Endothelial cell of umbilical vein (primary cell): ENCODE measurements around the gene DYNC1H1. TPM values are rescaled to one million over a fixed set of nuclear protein-coding genes. Genes with fewer than 3 reads are reported as not detected.

Source experiments
- BruUV-seq: library from RNA; stranded (reverse); fragments of 400-500 nt; replicated peaks from 2 replicates; lab custom pipeline; 2021; lab: Mats Ljungman, UMichigan
- CTCF ChIA-PET: fragments of 300-600, 350-600 bp; sonication (Branson Sonifier 250); formaldehyde crosslinking; loops from one replicate; lab custom pipeline; 2021; ENCODE audit warnings: antibody characterized with exemption, inconsistent platforms; lab: Charles Lee
- POLR2A ChIA-PET: fragments of 300-600, 350-600 bp; sonication (Branson Sonifier 250); formaldehyde crosslinking; loops from one replicate; lab custom pipeline; 2021; ENCODE audit warnings: antibody characterized with exemption, inconsistent platforms; lab: Charles Lee
- DNase-seq: peaks from one replicate; pipeline ENCODE4 v3.0.0-alpha.2; 2011; ENCODE audit warnings: low read depth, low spot score
- FAIRE-seq: peaks from 2 replicates; lab custom pipeline; 2011; peaks lifted over from hg19 to GRCh38; lab: Jason Lieb, UNC
- H2AFZ ChIP-seq: 2 replicates; pipeline ENCODE4 v1.6.0; 2012; ENCODE audit warnings: low read depth, low read length, control low read depth, inconsistent platforms
- H3K27ac ChIP-seq: 2 replicates; pipeline ENCODE4 v1.5.1; 2011; ENCODE audit warnings: low read depth, mild to moderate bottlenecking, control low read depth, low read length, moderate library complexity; ENCODE audit not compliant: insufficient read depth
- H3K27me3 ChIP-seq, 2 experiments: 2 replicates each; pipeline versions ENCODE4 v1.6.0 to v1.6.1; 2011; ENCODE audit warnings: low read length in 2 of 2, mixed read lengths in 1 of 2; ENCODE audit not compliant: control insufficient read depth in 2 of 2, insufficient read depth in 2 of 2
- H3K36me3 ChIP-seq, 2 experiments: 2 replicates in 1 of 2; 3 replicates in 1 of 2; pipeline ENCODE4 v1.5.1; 2011; ENCODE audit warnings: low read length in 2 of 2, mild to moderate bottlenecking in 1 of 2, moderate library complexity in 1 of 2; ENCODE audit not compliant: control insufficient read depth in 2 of 2, insufficient read depth in 2 of 2; ENCODE audit errors: extremely low read depth in 1 of 2
- H3K4me1 ChIP-seq: 3 replicates; pipeline ENCODE4 v1.5.1; 2011; ENCODE audit warnings: mild to moderate bottlenecking, low read length; ENCODE audit not compliant: control insufficient read depth, insufficient read depth; ENCODE audit errors: extremely low read depth
- H3K4me2 ChIP-seq: 2 replicates; pipeline ENCODE4 v1.6.1; 2011; ENCODE audit warnings: low read length, control low read depth, mixed read lengths; ENCODE audit not compliant: insufficient read depth
- H3K4me3 ChIP-seq, 3 experiments: fragments of 200-600 bp in 1 of 3; sonication (generic), shearing (Covaris generic) in 1 of 3; replicated peaks in 1 of 3; 2 replicates each; pipeline ENCODE4 v1.5.1; 2011 to 2016; ENCODE audit warnings: control low read depth in 3 of 3, low read length in 3 of 3, mild to moderate bottlenecking in 2 of 3, inconsistent platforms in 1 of 3, low read depth in 1 of 3, moderate library complexity in 1 of 3; ENCODE audit not compliant: insufficient read depth in 1 of 3
- H3K79me2 ChIP-seq: 2 replicates; pipeline ENCODE4 v1.6.0; 2012; ENCODE audit warnings: low read length, inconsistent platforms; ENCODE audit not compliant: control insufficient read depth, insufficient read depth
- H3K9ac ChIP-seq: replicated peaks from 2 replicates; pipeline ENCODE3; 2011; ENCODE audit warnings: low read length, control low read depth; ENCODE audit not compliant: insufficient read depth; ENCODE audit errors: extremely low read depth
- H3K9me1 ChIP-seq: replicated peaks from 3 replicates; pipeline ENCODE4 v1.6.0; 2011; ENCODE audit warnings: mild to moderate bottlenecking, low read length; ENCODE audit not compliant: control insufficient read depth, insufficient read depth; ENCODE audit errors: extremely low read depth
- H3K9me3 ChIP-seq: replicated peaks from 2 replicates; pipeline ENCODE4 v1.5.1; 2012; ENCODE audit warnings: low read length, inconsistent platforms; ENCODE audit not compliant: control insufficient read depth, insufficient read depth
- H4K20me1 ChIP-seq: replicated peaks from 2 replicates; pipeline ENCODE3; 2011; ENCODE audit warnings: mild to moderate bottlenecking, low read length; ENCODE audit not compliant: control insufficient read depth, insufficient read depth; ENCODE audit errors: extremely low read depth
- EZH2 ChIP-seq: IDR thresholded peaks from 2 replicates; pipeline ENCODE4 v1.6.1; 2012; ENCODE audit warnings: borderline replicate concordance, low read depth, mild to moderate bottlenecking, moderate library complexity, low read length, inconsistent platforms; ENCODE audit not compliant: severe bottlenecking
- FOS ChIP-seq: IDR thresholded peaks from 2 replicates; pipeline ENCODE4 v1.6.1; 2011; ENCODE audit warnings: mild to moderate bottlenecking, low read length, moderate library complexity, borderline replicate concordance; ENCODE audit not compliant: insufficient read depth
- GATA2 ChIP-seq: IDR thresholded peaks from 2 replicates; pipeline ENCODE4 v1.7.0; 2011; ENCODE audit warnings: low read depth, mild to moderate bottlenecking, moderate library complexity, mixed read lengths, low read length; ENCODE audit not compliant: insufficient read length, insufficient read depth
- JUN ChIP-seq: IDR thresholded peaks from 2 replicates; pipeline ENCODE4 v1.6.1; 2011; ENCODE audit warnings: borderline replicate concordance, low read depth; ENCODE audit not compliant: insufficient read length, insufficient read depth
- MYC ChIP-seq: IDR thresholded peaks from one replicate; pipeline ENCODE4 v1.6.1; 2011; ENCODE audit warnings: mild to moderate bottlenecking, low read depth, low read length
- POLR2A ChIP-seq: IDR thresholded peaks from 2 replicates; pipeline ENCODE4 v1.6.1; 2012; ENCODE audit warnings: low read depth, mild to moderate bottlenecking, control low read depth, low read length
- POLR2AphosphoS5 ChIP-seq: IDR thresholded peaks from 2 replicates; pipeline ENCODE4 v1.6.1; 2012; ENCODE audit warnings: low read depth, mild to moderate bottlenecking, control low read depth, low read length, moderate library complexity; ENCODE audit not compliant: insufficient read depth
- dilution Hi-C: fragments of 300-500 bp; cut with MboI; formaldehyde crosslinking; loops from one replicate; pipeline ENCODE4 v1.15.0; 2019; ENCODE audit warnings: low sequenced_read_pairs; ENCODE audit not compliant: extremely low pct_ligation_motif_present
- intact Hi-C: fragments of 100-400 bp; cut with micrococcal nuclease; formaldehyde crosslinking; loops from one replicate; pipeline ENCODE4 v1.10.0; 2022
- polyA plus RNA-seq, 4 experiments: library from polyadenylated mRNA; depleted of rRNA in 3 of 4; stranded (reverse) in 3 of 4; unstranded in 1 of 4; fragments of >200 nt; gene quantifications; 2 replicates each; pipeline versions ENCODE4 v1.2.1 to v1.2.3, GENCODE V29; 2011 to 2012; ENCODE audit warnings: missing spikeins in 1 of 4
- total RNA-seq: library from RNA; stranded (reverse); gene quantifications from 2 replicates; pipeline ENCODE4 v1.2.3, GENCODE V29; 2021
- TF ChIP-seq, protein P1 (sequence below), 2 donors: IDR thresholded peaks; 1 replicate in 1 of 2; 2 replicates in 1 of 2; pipeline ENCODE4 v1.5.1; 2011; ENCODE audit warnings: low read length in 2 of 2, mild to moderate bottlenecking in 2 of 2, moderate library complexity in 2 of 2, control low read depth in 1 of 2, inconsistent platforms in 1 of 2, low read depth in 1 of 2; ENCODE audit not compliant: insufficient read depth in 1 of 2; ENCODE audit errors: extremely low read depth in 1 of 2
- TF ChIP-seq, protein P2 (sequence below): IDR thresholded peaks from 2 replicates; pipeline ENCODE4 v1.6.1; 2011; ENCODE audit not compliant: insufficient read depth, insufficient read length

The DYNC1H1 gene
- total and polyA plus RNA-seq, 2 donors (not counting 3 experiments of a cell fraction or from before 2014, with no cell fraction given), result 254 to 648 TPM

DNA sequence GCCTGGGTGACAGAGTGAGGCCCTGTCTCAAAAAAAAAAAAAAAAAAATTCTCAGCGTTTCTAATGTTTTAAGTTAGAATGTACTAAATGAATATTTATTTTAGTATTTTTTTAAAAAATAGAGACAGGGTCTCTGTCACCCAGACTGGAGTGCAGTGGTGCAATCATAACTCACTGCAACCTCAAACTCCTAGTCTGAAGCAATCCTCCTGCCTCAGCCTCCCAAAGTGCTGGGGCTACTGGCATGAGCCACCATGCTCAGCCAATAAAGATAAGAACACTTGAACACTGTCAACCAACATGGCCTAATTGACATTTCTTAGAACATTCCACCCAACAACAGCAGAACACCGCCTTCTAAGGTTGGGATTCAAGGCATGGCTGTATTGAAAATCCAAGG is 5.1 kb upstream of the DYNC1H1 start:
- Histone ChIP-seq H3K4me1 (peaks cover 5% of the 10 kb centered on the region), H3K9me1 (no peaks in the 10 kb centered on the region), H3K36me3 (no peaks in the 10 kb centered on the region), H3K4me2 (no peak overlapping the region), H3K27me3 (no peaks in the 10 kb centered on the region), H3K79me2 (no peaks in the 10 kb centered on the region), H3K27ac (no peak overlapping the region), H3K4me3 (no peak overlapping the region), H2AFZ (no peak overlapping the region), H3K9ac (no peak overlapping the region), H4K20me1 (no peaks in the 10 kb centered on the region), H3K9me3 (no peaks in the 10 kb centered on the region)
- CTCF ChIA-PET, result interaction anchor here (0.6 to 8.7 kb wide), 7 partner anchors 11 to 252 kb away, joined by 3 to 124 read pairs (median 5); no protein-coding TSS in a partner anchor
- intact Hi-C loops (no loop called here), dilution Hi-C loops (no loop called here)
- TF ChIP-seq POLR2A (no peak), EZH2 (no peak), POLR2AphosphoS5 (no peak), JUN (no peak), FOS (no peak), GATA2 (no peak), MYC (no peak)
- TF ChIP-seq, protein P1, sequence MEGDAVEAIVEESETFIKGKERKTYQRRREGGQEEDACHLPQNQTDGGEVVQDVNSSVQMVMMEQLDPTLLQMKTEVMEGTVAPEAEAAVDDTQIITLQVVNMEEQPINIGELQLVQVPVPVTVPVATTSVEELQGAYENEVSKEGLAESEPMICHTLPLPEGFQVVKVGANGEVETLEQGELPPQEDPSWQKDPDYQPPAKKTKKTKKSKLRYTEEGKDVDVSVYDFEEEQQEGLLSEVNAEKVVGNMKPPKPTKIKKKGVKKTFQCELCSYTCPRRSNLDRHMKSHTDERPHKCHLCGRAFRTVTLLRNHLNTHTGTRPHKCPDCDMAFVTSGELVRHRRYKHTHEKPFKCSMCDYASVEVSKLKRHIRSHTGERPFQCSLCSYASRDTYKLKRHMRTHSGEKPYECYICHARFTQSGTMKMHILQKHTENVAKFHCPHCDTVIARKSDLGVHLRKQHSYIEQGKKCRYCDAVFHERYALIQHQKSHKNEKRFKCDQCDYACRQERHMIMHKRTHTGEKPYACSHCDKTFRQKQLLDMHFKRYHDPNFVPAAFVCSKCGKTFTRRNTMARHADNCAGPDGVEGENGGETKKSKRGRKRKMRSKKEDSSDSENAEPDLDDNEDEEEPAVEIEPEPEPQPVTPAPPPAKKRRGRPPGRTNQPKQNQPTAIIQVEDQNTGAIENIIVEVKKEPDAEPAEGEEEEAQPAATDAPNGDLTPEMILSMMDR (IDR thresholded peaks at IDR 0.05; ENCODE audit: extremely low read depth in 1 of 2, insufficient read depth in 1 of 2, low read depth in 1 of 2, low read length in 2 of 2), result no peak
- TF ChIP-seq, protein P2, sequence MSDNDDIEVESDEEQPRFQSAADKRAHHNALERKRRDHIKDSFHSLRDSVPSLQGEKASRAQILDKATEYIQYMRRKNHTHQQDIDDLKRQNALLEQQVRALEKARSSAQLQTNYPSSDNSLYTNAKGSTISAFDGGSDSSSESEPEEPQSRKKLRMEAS, result no peak
- POLR2A ChIA-PET, result no interaction called here
- no TSS peak for BruUV-seq
- FAIRE-seq (no peak), DNase-seq (no peak)
